Fibroblast of skin of left biceps (primary cell): Measurements from ENCODE around the gene SLC25A34.

Source experiments
- DNase-seq, 2 experiments: peaks; one replicate each; pipeline ENCODE4 v3.0.0-alpha.2; 2013; ENCODE audit warnings: low read depth in 2 of 2

The SLC25A34 gene

GRCh38 chr1:15733218-15733725 lies 2.8 kb upstream of the SLC25A34 start:
- DNase-seq: no peak

- no peak for DNase-seq
Measured at GRCh38 chr1:15733726-15734226, 2.3 kb upstream of the SLC25A34 start.

DNA sequence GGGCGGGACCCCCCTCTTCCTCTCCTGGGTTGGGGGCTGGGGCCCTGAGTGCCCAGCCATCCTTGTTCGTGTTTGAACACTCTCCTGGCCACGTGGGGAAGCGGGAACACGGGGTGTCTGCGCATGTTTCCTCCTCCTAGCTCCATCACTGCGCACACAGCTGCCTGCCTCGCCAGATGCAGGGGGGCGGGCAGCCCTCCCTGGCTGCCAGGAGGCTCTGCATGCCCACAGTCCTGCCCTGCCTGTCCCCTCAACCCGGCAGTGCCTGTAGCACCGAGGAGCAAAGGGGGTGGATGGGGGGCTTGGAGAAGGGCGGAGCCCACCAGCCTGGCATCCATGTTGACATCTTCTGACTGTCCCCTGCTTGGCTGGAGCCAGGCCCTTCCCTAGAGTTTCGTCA lies 1.8 kb upstream of the SLC25A34 start:
- DNase-seq: no peak

- DNase-seq: no peak
Measured at GRCh38 chr1:15734901-15735300, 1.2 kb upstream of the SLC25A34 start.

- DNase-seq: no peak
Measured at GRCh38 chr1:15735304-15736037, 587 bp upstream of the SLC25A34 start.

GRCh38 chr1:15736892-15737261 lies 819 bp downstream of the SLC25A34 start:
- DNase-seq: no peak

- DNase-seq: no peak
Measured at GRCh38 chr1:15737324-15738319, 1.6 kb downstream of the SLC25A34 start.

DNA sequence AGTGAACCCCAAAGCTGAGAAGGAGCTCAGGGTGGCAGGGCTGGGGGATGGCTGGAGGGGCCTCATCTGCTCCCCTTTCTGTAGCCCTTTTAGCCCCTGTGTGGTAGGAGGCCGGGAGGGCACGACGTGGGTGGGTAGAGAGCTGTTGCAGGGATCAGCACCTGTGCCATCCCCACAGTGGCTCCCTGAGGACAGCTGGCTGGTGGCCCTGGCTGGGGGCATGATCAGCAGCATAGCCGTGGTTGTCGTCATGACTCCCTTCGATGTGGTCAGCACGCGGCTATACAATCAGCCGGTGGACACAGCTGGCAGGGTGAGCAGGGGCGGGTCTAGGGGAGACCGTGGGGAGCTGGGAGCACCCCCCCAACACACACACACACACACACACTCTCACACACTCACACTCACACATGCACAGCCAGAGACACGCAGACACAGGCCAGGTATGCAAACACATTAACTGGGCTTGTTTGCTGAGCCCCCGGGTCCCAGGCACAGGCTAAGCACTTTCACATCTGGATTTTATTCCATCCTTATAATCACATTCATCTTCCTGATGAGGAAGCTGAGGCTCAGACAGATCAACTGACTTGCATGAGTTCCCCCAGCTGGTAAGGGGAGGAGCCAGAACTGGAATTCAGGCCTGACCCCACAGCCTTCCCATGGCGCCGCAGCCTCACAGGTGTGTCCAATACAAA lies 2.5 kb downstream of the SLC25A34 start:
- no peak for DNase-seq

- DNase-seq: no peak
Measured at GRCh38 chr1:15739259-15739658, 3.2 kb downstream of the SLC25A34 start.

DNA sequence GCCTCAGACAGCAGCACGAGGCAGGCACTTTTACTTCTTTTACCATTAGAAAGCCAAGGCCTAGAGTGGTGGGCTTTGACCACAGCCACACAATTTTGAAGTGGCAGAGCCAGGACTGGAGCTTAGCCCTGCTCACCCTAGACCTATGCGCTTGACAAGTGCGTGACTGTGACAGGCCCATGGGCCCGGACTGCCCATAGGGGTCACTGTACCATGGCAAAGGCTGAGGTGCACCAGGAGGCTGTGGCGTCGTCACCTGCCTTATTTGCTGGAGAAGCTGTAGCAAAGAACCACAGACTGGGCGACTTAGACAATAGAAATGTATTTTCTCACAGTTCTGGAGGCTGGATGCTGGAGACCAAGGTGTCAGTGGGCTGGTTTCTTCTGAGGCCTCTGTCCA lies 3.7 kb downstream of the SLC25A34 start:
- DNase-seq: no peak

GRCh38 chr1:15740924-15741850 lies 5.1 kb downstream of the SLC25A34 start:
- no peak for DNase-seq

DNA sequence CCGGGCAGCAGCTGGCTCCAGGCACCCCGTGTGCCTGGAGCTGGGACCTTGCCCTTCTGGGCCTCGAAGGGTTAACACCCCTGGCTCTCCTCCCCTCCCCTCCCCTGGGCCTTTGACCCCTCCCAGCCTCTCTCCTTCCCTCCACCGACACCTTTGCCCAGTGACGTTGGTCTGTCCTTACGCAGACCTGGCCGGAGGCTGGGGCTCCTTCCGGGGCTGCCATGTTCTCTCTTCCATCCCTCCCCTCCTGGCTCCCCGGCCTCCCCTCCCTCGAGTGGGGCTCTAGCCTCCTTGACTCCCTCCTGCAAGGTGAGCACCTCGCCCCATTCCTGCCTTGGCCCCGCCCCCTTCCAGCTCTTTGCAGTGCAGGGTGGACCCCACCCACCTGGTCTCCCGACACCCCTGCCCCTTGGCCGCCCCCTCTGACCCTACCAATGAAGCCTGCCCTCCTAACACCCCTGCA lies 6.3 kb downstream of the SLC25A34 start, which contains the start of gene TMEM82:
Gene TMEM82, plus strand, starts transcription at position 161 of the 463 bp plus-strand sequence. Its CDS starts 61 bp downstream, at position 222.
- DNase-seq: no peak

DNA sequence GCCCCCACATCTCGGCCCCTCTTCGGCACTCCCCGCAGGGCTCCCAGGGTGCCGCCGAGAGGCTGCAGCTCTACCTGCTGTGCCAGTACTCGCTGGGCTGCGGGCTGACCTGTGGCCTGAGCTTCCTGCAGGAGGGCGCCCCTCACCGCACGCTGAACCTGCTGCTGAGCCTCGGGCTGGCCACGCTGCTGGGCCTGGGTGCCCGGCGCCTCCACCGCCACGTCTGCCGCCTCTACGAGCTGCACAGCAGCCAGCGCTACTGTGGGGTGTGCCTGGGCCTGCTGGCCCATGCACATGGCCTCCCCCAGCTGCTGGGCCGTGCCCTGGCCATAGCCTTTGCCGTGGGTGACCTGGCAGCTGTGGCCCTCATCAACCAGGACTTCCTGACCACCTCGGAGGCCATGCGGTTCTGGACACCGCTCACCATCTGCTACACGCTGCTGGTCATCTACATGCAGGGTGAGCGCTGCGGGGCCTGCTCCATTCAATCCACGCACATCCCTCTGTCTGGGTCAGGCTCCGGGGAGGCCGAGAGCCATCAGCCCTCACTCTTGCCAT lies 8.1 kb downstream of the SLC25A34 start:
- no peak for DNase-seq

GRCh38 chr1:15747378-15747777 lies 11.3 kb downstream of the SLC25A34 start:
- DNase-seq: no peak

DNA sequence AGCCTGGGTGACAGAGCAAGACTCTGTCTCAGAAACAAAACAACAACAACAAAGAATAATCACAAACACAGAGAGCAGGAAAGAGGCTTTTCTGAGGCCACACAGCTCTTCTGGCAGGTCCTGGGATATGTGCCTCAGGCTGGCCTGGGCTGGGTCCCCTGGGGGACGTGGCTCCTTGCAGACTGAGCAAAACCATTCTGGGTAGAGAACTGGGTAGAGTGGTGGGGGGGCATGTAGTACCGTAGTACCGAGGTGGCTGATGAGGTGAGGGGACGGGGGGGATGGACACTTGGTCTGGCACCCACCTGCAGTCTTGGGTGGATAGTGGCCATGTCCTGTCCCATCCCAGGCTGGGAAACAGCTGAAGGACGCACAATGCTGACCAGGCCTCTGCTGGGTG lies 12.2 kb downstream of the SLC25A34 start:
- DNase-seq: no peak

DNA sequence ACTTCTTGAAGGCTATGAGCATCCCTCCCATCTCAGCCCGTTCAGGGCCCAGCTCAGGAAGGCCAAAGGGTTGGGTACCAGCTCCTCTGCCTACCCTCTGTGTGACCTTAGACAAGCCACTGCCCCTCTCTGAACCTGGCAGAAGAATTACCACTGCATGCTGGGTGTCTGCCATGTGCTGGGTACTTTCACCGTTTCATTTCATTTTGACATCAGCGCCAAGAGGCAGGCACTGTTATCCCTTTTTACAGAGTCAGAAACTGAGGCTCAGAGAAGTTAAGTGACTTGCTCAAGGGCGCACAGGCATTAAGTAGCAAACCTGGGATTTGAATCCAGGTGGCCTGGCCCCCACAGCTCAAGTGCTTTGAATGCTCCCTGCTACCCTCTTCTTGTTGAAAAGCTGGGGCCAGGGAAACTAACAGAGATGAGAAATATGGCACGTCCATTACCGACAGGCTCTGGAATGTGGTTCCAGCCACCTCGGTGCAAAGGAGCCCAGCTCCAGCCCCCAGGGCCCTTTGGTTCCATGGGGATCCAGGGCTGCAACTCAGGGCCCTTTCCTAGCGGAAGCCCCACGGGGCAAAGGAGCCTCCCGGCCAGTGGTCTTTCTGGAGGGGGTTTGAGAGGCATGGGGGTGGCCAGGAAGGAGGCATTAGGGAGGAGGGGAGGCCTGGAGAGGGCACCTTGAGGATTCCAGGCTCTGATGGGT lies 12.8 kb downstream of the SLC25A34 start:
- DNase-seq: no peak

DNA sequence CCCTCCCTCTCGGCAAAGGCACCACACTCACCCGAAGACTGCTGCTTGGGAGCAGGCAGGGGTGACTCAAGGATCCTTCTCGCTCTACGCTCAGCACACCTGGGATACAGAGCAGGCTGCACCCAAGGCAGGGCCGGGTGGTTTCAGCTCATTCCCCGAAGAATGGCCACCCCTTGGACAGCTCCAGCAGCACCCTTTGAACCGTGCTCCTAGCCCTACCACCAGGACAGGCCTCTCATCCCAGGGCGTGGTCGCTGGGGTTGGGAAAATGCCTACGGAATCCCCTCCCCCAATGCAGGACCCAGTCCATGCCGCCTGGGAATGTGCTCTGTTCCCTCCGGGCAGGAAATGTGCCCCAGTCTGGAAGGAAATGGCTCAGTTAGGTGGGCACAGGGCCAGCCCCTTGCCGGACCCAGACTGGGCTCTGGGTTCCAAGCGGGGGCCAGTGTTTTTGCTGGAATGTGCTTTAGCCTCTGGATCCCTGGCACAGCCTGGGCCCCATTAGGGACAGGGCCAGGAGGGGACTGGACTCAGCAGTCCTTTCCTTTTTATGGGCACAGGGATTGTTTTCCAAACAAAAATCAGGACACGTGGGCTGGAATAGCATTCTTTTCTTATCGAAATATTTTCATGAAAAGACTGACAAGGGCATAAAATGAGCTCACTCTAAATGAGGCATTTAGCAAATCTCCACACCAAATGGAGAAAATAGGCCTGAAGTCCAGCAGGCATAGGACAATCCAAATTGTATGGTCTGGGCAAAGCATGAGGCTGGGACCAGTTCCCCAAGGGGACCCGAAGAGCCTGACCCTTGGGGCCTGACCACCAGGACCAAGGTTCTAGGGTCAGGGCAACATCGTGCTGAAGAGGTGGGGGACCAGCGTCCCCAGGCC lies 13.6 kb downstream of the SLC25A34 start:
- no peak for DNase-seq

- DNase-seq: no peak
Measured at GRCh38 chr1:15750924-15751323, 14.9 kb downstream of the SLC25A34 start.
